Inflammatory macrophage treated with lipopolysaccharide for 4 hours (primary cell): ENCODE measurements around the gene SOD3.

Experiments
- DNase-seq: peaks from one replicate; pipeline ENCODE4 v3.0.0-alpha.2; 2020

The SOD3 gene

GRCh38 chr4:24846716-24847115 is 51.3 kb downstream of the SOD3 start:
- DNase-seq, result no peak

- no peak for DNase-seq
Measured at GRCh38 chr4:24849351-24849750, 54.0 kb downstream of the SOD3 start.

- no peak for DNase-seq
Measured at GRCh38 chr4:24849756-24850155, 54.4 kb downstream of the SOD3 start.
